Naive thymus-derived CD4-positive, alpha-beta T cell (primary cell): ENCODE results near the gene CMYA5. TPM values are rescaled to one million over a fixed set of nuclear protein-coding genes. Genes with fewer than 3 reads are reported as not detected.
A peak's percentile ranks its signal among the peaks of the same experiment; 100 is the strongest.

Experiments
- ATAC-seq: fragments of 150-1000 bp; cut with Tn5 transposase; 2 replicates; pipeline ENCODE4 v1.10.0; 2021; ENCODE audit warnings: mild to moderate bottlenecking, moderate library complexity
- CTCF ChIA-PET: fragments of 350-600 bp; sonication (Branson Sonifier 250); formaldehyde crosslinking; loops from one replicate; lab custom pipeline; 2021; ENCODE audit warnings: antibody characterized with exemption; lab: Charles Lee
- POLR2A ChIA-PET: fragments of 350-600 bp; sonication (Branson Sonifier 250); formaldehyde crosslinking; loops from one replicate; lab custom pipeline; 2021; ENCODE audit warnings: antibody characterized with exemption, inconsistent platforms; lab: Charles Lee
- DNase-seq, 9 donors: peaks; one replicate each; pipeline versions ENCODE4 v3.0.0 to v3.0.0-alpha.2; 2020 to 2022; ENCODE audit warnings: mixed read lengths in 1 of 9
- H3K27ac ChIP-seq: one replicate; pipeline ENCODE4 v1.7.0; 2013; ENCODE audit warnings: mild to moderate bottlenecking, low read depth, low read length, moderate library complexity
- H3K27me3 ChIP-seq, 2 donors: one replicate each; pipeline ENCODE4 v1.7.0; 2013; ENCODE audit warnings: low read length in 2 of 2, mild to moderate bottlenecking in 2 of 2, moderate library complexity in 2 of 2; ENCODE audit not compliant: control insufficient read depth in 2 of 2, insufficient read depth in 2 of 2
- H3K36me3 ChIP-seq, 3 experiments: 1 replicate in 2 of 3; 2 replicates in 1 of 3; pipeline ENCODE4 v1.7.0; 2013; ENCODE audit warnings: low read length in 3 of 3, mild to moderate bottlenecking in 3 of 3, moderate library complexity in 1 of 3; ENCODE audit not compliant: insufficient read depth in 3 of 3, control insufficient read depth in 2 of 3
- H3K4me1 ChIP-seq, 2 donors: one replicate each; pipeline ENCODE4 v1.7.0; 2013; ENCODE audit warnings: low read length in 2 of 2, mild to moderate bottlenecking in 2 of 2, moderate library complexity in 1 of 2; ENCODE audit not compliant: control insufficient read depth in 2 of 2, insufficient read depth in 2 of 2
- H3K4me3 ChIP-seq: 2 replicates; pipeline ENCODE4 v1.7.0; 2013; ENCODE audit warnings: mild to moderate bottlenecking, low read length
- H3K9me3 ChIP-seq, 3 experiments: 1 replicate in 2 of 3; 2 replicates in 1 of 3; pipeline ENCODE4 v1.7.0; 2013; ENCODE audit warnings: low read length in 3 of 3; ENCODE audit not compliant: control insufficient read depth in 2 of 3
- H3K27ac Mint-ChIP-seq, 9 donors: one replicate each; pipeline ENCODE4 v1.8.0; 2020 to 2022; ENCODE audit warnings: mixed read lengths in 9 of 9, mild to moderate bottlenecking in 8 of 9, moderate library complexity in 5 of 9, inconsistent platforms in 2 of 9
- H3K27me3 Mint-ChIP-seq, 5 donors: one replicate each; pipeline ENCODE4 v1.8.0; 2021 to 2022; ENCODE audit warnings: mixed read lengths in 5 of 5, mild to moderate bottlenecking in 1 of 5
- H3K36me3 Mint-ChIP-seq, 5 donors: one replicate each; pipeline ENCODE4 v1.8.0; 2020 to 2022; ENCODE audit warnings: mixed read lengths in 5 of 5, mild to moderate bottlenecking in 3 of 5, inconsistent platforms in 1 of 5
- H3K4me1 Mint-ChIP-seq, 7 donors: one replicate each; pipeline ENCODE4 v1.8.0; 2020 to 2022; ENCODE audit warnings: mixed read lengths in 7 of 7, mild to moderate bottlenecking in 3 of 7, inconsistent platforms in 1 of 7
- H3K4me3 Mint-ChIP-seq, 10 donors: one replicate each; pipeline ENCODE4 v1.8.0; 2020 to 2022; ENCODE audit warnings: mild to moderate bottlenecking in 10 of 10, mixed read lengths in 10 of 10, moderate library complexity in 6 of 10, inconsistent platforms in 2 of 10
- H3K9me3 Mint-ChIP-seq, 11 donors: one replicate each; pipeline ENCODE4 v1.8.0; 2020 to 2022; ENCODE audit warnings: mixed read lengths in 11 of 11, mild to moderate bottlenecking in 4 of 11, inconsistent platforms in 1 of 11, moderate library complexity in 1 of 11
- intact Hi-C, 2 donors: fragments of 100-400 bp; cut with micrococcal nuclease; formaldehyde crosslinking; loops; one replicate each; pipeline ENCODE4 v1.15.1; 2023
- polyA plus RNA-seq, 2 donors: library from polyadenylated mRNA; unstranded; fragments of 300-500 nt; fragmentation: Illumina TruSeq; gene quantifications; one replicate each; pipeline ENCODE4 v1.2.3, GENCODE V29; 2021
- total RNA-seq, 6 experiments: library from RNA in 5 of 6; stranded (reverse) in 5 of 6; gene quantifications; 1 replicate in 5 of 6; 2 replicates in 1 of 6; pipeline ENCODE4 v1.2.3 and lab custom pipeline; 2021 to 2026

The CMYA5 gene
- total and polyA plus RNA-seq, 7 experiments from 2014 or later = 0.08 to 0.27 (median 0.14) TPM; not detected in 1

- Mint-ChIP-seq H3K4me3 (peak overlapping the region in 5 of 10 donors; percentile 6 to 67 (median 24)), H3K27me3 (no peaks in the 10 kb centered on the region), H3K9me3 (peaks cover 0 to 2% (median 0%) of the 10 kb centered on the region in 11 donors), H3K4me1 (peaks cover 13 to 28% (median 21%) of the 10 kb centered on the region in 7 donors), H3K27ac (peak overlapping the region in 2 of 9 donors; percentile 69 to 82), H3K36me3 (peaks cover 0 to 8% (median 0%) of the 10 kb centered on the region in 5 donors)
- Histone ChIP-seq H3K4me3 (no peak overlapping the region), H3K27me3 (no peaks in the 10 kb centered on the region), H3K27ac (no peak overlapping the region), H3K9me3 (no peaks in the 10 kb centered on the region), H3K36me3 (no peaks in the 10 kb centered on the region), H3K4me1 (peaks cover 0 to 11% of the 10 kb centered on the region in 2 donors)
- DNase-seq (no peak), ATAC-seq (no peak)
- intact Hi-C loops = loop anchor here in 1 of 2 donors (1.0 to 5.0 kb wide), 3 partner anchors 46 to 287 kb away; partner anchors contain the start of gene HOMER1
- ChIA-PET CTCF (no interaction called here), POLR2A (no interaction called here)
Observed at GRCh38 chr5:79800979-79801827, 111.6 kb downstream of the CMYA5 start.

DNA sequence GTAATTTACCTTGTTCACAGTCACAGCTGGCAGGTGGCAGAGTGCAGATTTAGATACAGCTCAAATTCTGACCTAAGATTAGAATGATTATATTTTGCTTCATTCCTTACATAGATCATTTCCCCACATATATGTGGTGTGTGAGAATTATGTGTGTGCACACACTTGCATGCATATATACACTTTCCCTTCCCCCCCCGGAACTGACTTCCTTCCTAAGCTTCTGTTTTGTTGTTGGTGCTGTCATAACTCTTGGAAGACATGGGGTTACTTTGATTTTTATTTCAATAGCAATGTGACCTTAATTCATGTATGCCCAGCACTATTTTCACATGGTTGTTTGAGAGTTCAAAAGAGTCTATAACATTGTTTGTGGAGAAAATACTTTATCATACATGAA lies 112.8 kb downstream of the CMYA5 start:
- ChIA-PET POLR2A (no interaction called here), CTCF (no interaction called here)
- intact Hi-C loops = loop anchor here in 1 of 2 donors (2.0 to 5.0 kb wide), 2 partner anchors 45 to 188 kb away; partner anchors contain the start of gene MTX3
- Histone ChIP-seq H3K4me3 (no peak overlapping the region), H3K4me1 (peaks cover 0 to 11% of the 10 kb centered on the region in 2 donors), H3K27me3 (no peaks in the 10 kb centered on the region), H3K9me3 (no peaks in the 10 kb centered on the region), H3K36me3 (no peaks in the 10 kb centered on the region), H3K27ac (no peak overlapping the region)
- H3K9me3 Mint-ChIP-seq = peaks cover 0 to 2% (median 0%) of the 10 kb centered on the region in 11 donors
- peak overlapping the region in 4 of 9 donors; percentile 3 to 79 (median 17) for H3K27ac Mint-ChIP-seq
- DNase-seq = peak in 3 of 9 donors; percentile 6 to 12 (median 7)
- peaks cover 13 to 28% (median 21%) of the 10 kb centered on the region in 7 donors for H3K4me1 Mint-ChIP-seq
- ATAC-seq = no peak
- peaks cover 0 to 8% (median 0%) of the 10 kb centered on the region in 5 donors for H3K36me3 Mint-ChIP-seq
- peak overlapping the region in 4 of 10 donors; percentile 6 to 41 (median 27) for H3K4me3 Mint-ChIP-seq
- H3K27me3 Mint-ChIP-seq = no peaks in the 10 kb centered on the region

DNA sequence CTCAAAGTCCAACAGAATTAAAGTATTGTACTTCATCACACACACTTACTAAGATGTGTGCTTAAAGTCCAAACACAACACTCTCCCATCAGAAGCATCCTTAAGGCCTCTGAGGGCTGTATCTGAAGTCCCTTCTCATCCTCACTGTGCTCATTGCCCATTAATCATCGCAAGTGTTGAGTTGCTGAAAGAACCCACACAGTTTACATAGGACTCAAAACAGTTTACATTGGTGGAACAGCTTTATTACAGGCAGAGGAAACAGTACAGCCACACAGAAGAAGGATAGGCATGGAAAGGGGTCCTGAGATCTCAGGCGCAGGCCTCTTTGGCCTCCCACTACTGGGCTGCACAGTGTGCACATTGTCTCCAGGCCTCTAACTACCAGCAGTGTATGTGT lies 113.4 kb downstream of the CMYA5 start:
- H3K36me3 ChIP-seq = no peaks in the 10 kb centered on the region
- Mint-ChIP-seq H3K9me3 (peaks cover 0 to 2% (median 0%) of the 10 kb centered on the region in 11 donors), H3K36me3 (peaks cover 0 to 8% (median 0%) of the 10 kb centered on the region in 5 donors), H3K4me3 (peak overlapping the region in 1 of 10 donors; percentile 6), H3K4me1 (peaks cover 13 to 28% (median 21%) of the 10 kb centered on the region in 7 donors), H3K27ac (peak overlapping the region in 2 of 9 donors; percentile 8 to 79), H3K27me3 (no peaks in the 10 kb centered on the region)
- H3K27me3 ChIP-seq = no peaks in the 10 kb centered on the region
- no peak for ATAC-seq
- peaks cover 0 to 11% of the 10 kb centered on the region in 2 donors for H3K4me1 ChIP-seq
- no peak overlapping the region for H3K27ac ChIP-seq
- ChIA-PET POLR2A (no interaction called here), CTCF (no interaction called here)
- no peaks in the 10 kb centered on the region for H3K9me3 ChIP-seq
- no peak overlapping the region for H3K4me3 ChIP-seq
- DNase-seq = no peak
- intact Hi-C loops = loop anchor here in 1 of 2 donors (2.0 to 5.0 kb wide), 2 partner anchors 44 to 188 kb away; partner anchors contain the start of gene MTX3

DNA sequence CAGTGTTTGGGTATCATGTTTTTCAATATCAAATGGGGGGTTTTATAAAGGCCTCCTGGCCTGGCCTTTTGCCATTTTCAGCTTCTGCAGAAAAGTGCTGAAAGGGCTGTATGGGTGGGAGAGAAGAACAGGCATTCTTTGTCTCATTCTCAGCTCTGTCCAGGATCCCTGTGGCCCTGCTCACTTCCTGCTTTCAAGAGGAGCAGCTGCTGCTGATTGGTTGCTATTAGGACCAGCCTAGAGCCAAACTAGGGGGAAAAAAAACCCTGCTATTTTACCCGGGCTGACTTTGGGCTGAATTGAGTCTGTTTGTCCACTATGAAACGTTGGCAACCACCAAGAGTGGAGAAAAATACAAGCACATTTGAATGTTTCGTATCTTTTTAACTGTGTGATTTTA lies 117.1 kb downstream of the CMYA5 start:
- CTCF ChIA-PET = no interaction called here

GRCh38 chr5:79809743-79810142 lies 120.1 kb downstream of the CMYA5 start:
- Histone ChIP-seq H3K36me3 (no peaks in the 10 kb centered on the region), H3K4me3 (no peak overlapping the region), H3K27ac (no peak overlapping the region), H3K4me1 (no peaks in the 10 kb centered on the region), H3K9me3 (no peaks in the 10 kb centered on the region), H3K27me3 (no peaks in the 10 kb centered on the region)
- Mint-ChIP-seq H3K9me3 (no peaks in the 10 kb centered on the region), H3K36me3 (no peaks in the 10 kb centered on the region), H3K27ac (no peak overlapping the region), H3K4me3 (no peak overlapping the region), H3K27me3 (peaks cover 0 to 6% (median under 1%) of the 10 kb centered on the region in 5 donors), H3K4me1 (peaks cover 0 to 4% (median 0%) of the 10 kb centered on the region in 7 donors)
- DNase-seq = no peak
- ATAC-seq = no peak
- ChIA-PET POLR2A (no interaction called here), CTCF (no interaction called here)
- intact Hi-C loops = no loop called here

More for the DNA sequence above, 117.1 kb downstream of the CMYA5 start:
- no peak for ATAC-seq
- POLR2A ChIA-PET = no interaction called here
- no peaks in the 10 kb centered on the region for H3K36me3 ChIP-seq
- no peak overlapping the region for H3K27ac ChIP-seq
- intact Hi-C loops = no loop called here
- no peak overlapping the region for H3K4me3 Mint-ChIP-seq
- no peak overlapping the region for H3K27ac Mint-ChIP-seq
- H3K4me1 Mint-ChIP-seq = peaks cover 11 to 20% (median 15%) of the 10 kb centered on the region in 7 donors
- no peaks in the 10 kb centered on the region for H3K9me3 Mint-ChIP-seq
- no peak for DNase-seq
- H3K27me3 Mint-ChIP-seq = no peaks in the 10 kb centered on the region
- peaks cover 0 to 5% (median 0%) of the 10 kb centered on the region in 5 donors for H3K36me3 Mint-ChIP-seq
- H3K4me1 ChIP-seq = peaks cover 0 to under 1% of the 10 kb centered on the region in 2 donors
- no peaks in the 10 kb centered on the region for H3K27me3 ChIP-seq
- H3K9me3 ChIP-seq = no peaks in the 10 kb centered on the region
- H3K4me3 ChIP-seq = no peak overlapping the region

DNA sequence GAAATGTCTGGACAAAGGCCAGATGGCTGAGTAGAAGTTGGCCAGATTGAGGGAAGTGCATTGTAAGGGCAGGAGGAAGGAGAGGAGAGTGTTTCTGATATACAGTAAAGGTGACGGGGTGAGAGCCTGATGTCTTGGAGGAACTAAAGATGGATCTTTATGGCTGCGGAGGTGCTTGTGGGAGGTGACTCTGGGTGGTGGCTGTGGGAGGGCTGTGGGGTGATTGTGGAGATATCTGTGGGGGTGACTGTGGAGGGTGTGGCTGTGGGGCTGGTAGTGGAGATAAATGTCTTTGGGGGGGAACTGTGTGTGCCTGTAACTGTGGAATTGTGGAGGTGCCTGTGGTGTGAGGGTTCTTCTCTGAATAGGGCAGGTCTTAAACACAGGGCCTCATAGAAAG lies 121.4 kb downstream of the CMYA5 start:
- POLR2A ChIA-PET = interaction anchor here (0.6 kb wide), 1 partner anchor 32 kb away, joined by 4 read pairs; no protein-coding TSS in a partner anchor
- Histone ChIP-seq H3K4me3 (no peak overlapping the region), H3K9me3 (no peaks in the 10 kb centered on the region), H3K27me3 (no peaks in the 10 kb centered on the region), H3K27ac (no peak overlapping the region), H3K36me3 (no peaks in the 10 kb centered on the region), H3K4me1 (no peaks in the 10 kb centered on the region)
- peaks cover 0 to 4% (median 0%) of the 10 kb centered on the region in 11 donors for H3K9me3 Mint-ChIP-seq
- no peaks in the 10 kb centered on the region for H3K36me3 Mint-ChIP-seq
- H3K27me3 Mint-ChIP-seq = peaks cover 0 to 16% (median 8%) of the 10 kb centered on the region in 5 donors
- peaks cover 0 to 3% (median 0%) of the 10 kb centered on the region in 7 donors for H3K4me1 Mint-ChIP-seq
- ATAC-seq = no peak
- H3K4me3 Mint-ChIP-seq = no peak overlapping the region
- CTCF ChIA-PET = no interaction called here
- no peak for DNase-seq
- intact Hi-C loops = no loop called here
- H3K27ac Mint-ChIP-seq = no peak overlapping the region
